ENCODE data around the gene PTPRK.

- TF ChIP-seq CTCF (IDR thresholded peaks at IDR 0.05 in 2 of 3, conservative IDR thresholded peaks at IDR 0.05 in 1 of 3; ENCODE audit: control insufficient read depth in 2 of 3, extremely low read depth in 1 of 3, insufficient read depth in 1 of 3, low read depth in 3 of 3, low read length in 3 of 3), result no peak
- TF ChIP-seq DPF2 (IDR thresholded peaks at IDR 0.05), result no peak
- TF ChIP-seq YY1 (IDR thresholded peaks at IDR 0.05; ENCODE audit: low read depth, low read length), result no peak
Observed at GRCh38 chr6:128271011-128271410, 249.4 kb downstream of the PTPRK start.

Measured in GM12878 (cell line).